Epithelial cell of proximal tubule (primary cell): ENCODE results near the gene TNFRSF14. TPM values are rescaled to one million over a fixed set of nuclear protein-coding genes. Genes with fewer than 3 reads are reported as not detected.

Experiments used
- DNase-seq: peaks from one replicate; pipeline ENCODE4 v3.0.0-alpha.2; 2011; ENCODE audit warnings: low read depth
- H3K4me3 ChIP-seq: 2 replicates; pipeline ENCODE4 v1.5.1; 2011; ENCODE audit warnings: low read depth, mild to moderate bottlenecking, low read length
- total RNA-seq: library from RNA; depleted of rRNA; stranded (reverse); fragments of >200 nt; gene quantifications from 2 replicates; pipeline ENCODE4 v1.2.3, GENCODE V29; 2015
- TF ChIP-seq, protein P1 (sequence below): conservative IDR thresholded peaks from 2 replicates; pipeline ENCODE4 v1.5.1; 2012; ENCODE audit warnings: low read depth, mild to moderate bottlenecking, low read length

TNFRSF14 gene
- total RNA-seq, 1 donor from 2014 or later = 5.8 TPM

DNA sequence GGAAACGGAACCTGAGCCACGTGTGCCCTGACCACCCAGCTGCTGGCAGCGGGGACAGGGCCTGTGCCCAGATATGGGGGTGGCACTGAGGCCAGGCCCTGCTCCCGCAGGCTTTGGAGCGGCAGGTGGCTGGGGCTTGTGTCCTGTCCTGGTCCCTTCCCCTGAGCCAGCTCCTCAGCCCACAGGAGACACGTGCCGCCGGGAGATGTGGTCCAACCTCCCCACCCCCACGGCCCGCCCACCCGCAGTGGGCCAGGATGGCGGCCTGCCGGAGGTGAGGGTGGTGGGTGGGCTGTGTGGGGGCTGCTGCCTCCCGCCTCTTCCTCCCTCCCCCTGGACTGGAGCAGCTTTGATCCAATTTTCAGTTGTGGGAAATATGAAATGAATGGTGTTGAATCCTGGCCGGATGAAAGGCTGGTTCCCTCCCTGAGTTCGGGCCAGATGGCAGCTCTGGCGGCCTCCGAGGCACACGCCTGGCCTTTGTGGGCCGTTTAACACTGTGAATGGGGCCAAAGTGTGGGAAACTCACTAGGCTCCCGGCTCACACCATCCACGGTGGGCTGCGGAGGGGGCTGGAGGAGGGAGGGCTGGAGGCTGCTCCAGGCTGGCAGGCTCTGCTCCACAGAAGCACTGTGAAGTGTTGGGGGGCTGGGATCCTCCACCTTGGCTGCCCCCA is 23.5 kb upstream of the TNFRSF14 start:
- H3K4me3 ChIP-seq = no peak overlapping the region
- TF ChIP-seq, protein P1, sequence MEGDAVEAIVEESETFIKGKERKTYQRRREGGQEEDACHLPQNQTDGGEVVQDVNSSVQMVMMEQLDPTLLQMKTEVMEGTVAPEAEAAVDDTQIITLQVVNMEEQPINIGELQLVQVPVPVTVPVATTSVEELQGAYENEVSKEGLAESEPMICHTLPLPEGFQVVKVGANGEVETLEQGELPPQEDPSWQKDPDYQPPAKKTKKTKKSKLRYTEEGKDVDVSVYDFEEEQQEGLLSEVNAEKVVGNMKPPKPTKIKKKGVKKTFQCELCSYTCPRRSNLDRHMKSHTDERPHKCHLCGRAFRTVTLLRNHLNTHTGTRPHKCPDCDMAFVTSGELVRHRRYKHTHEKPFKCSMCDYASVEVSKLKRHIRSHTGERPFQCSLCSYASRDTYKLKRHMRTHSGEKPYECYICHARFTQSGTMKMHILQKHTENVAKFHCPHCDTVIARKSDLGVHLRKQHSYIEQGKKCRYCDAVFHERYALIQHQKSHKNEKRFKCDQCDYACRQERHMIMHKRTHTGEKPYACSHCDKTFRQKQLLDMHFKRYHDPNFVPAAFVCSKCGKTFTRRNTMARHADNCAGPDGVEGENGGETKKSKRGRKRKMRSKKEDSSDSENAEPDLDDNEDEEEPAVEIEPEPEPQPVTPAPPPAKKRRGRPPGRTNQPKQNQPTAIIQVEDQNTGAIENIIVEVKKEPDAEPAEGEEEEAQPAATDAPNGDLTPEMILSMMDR = no peak
- DNase-seq = no peak

DNA sequence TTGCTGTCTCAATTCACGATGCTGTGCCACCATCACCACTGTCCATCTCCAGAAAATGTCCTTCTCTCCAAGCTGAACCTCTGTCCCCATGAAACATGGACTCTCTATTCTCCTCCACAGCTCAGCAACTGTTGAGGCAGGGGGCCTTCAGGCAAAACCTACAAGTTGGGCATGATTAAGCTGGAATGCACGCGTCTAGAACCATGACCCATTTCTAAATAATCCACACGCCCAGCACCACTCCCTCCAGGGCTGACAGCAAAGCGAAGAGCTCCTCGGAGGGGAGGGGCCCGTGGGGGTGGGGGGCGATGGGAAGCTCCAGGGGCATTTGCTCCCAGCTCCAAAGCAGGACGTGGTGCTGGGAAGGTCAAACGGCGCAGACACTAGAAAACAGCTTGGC is 22.8 kb upstream of the TNFRSF14 start:
- TF ChIP-seq, protein P1 = no peak
- H3K4me3 ChIP-seq = no peak overlapping the region
- no peak for DNase-seq

DNA sequence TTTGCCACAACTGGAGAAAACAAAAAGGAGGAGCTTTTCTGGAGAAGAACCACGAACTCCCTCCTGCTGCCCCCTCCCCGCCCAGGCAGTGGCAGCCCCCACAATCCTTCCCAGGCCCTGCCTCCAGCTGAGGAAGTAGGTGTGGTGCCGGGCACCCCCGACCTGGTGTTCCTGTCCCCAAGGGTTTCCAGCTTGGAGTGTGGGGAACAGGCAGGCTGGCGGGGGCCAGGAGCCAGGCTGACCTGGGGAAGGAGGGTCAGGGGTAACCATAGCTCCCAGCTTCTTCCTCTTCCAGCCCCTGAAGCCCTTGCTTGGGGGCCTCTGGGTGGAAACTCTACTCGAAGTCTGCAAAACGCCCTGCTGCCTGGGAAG is 21.9 kb upstream of the TNFRSF14 start:
- TF ChIP-seq, protein P1 = no peak
- DNase-seq = no peak
- H3K4me3 ChIP-seq = no peak overlapping the region

DNA sequence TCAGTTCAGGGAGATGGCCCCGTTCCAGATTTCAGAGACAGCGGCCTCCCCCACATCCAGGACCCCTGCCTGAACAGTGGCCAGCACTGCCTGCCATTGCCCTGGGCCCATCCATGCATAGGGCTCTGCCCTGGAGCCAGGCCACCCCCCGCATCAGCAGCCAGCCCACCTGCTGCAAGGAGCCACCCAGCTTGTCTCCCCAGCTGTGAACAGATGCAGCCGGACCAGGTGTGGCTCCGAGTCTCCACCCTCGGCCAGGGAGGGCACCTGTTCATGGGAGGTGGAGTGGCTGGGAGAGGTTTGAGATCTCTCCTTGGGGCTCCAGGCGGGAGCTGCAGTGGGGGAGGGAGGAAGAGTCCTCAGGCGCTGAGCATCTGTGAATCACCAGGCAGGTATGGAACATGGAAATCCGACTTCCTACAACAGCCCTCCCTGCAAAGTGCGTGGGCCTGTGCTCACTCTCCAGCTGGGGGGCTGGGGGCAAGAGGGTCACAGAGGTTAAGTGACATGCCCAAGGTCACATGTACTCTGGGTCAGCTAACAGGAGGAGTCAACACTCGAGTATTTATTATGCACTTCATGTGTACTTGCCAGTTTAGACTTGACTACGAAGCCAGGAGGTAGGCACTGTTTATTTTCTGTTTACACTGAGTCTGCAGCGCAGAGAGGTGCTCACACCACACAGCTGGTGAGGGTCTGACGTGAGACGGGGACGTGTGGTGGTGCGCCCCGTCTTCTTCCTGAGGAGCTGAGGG is 21.3 kb upstream of the TNFRSF14 start:
- TF ChIP-seq, protein P1 = no peak
- no peak overlapping the region for H3K4me3 ChIP-seq
- DNase-seq = no peak

DNA sequence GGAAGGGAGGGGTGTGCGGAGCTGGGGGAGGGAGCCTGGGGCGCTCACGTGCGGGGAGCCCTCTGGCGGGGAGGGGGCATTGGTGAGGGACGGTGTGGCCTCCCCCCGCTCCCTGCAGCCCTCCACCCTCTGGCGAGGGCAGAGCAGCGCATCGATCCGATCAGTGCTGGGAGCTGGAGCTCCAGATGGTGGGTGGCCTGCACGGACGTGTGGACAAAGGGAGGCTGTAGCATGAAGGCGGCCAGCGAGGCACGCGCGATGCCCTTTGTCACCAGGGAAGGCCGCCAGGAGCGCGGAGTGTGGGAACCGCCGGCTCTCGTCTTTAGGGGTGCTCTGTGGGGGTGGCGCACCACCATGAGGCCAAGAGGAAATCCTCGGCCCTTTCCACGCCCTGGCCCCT is 20.7 kb upstream of the TNFRSF14 start:
- H3K4me3 ChIP-seq = no peak overlapping the region
- TF ChIP-seq, protein P1 = no peak
- no peak for DNase-seq

DNA sequence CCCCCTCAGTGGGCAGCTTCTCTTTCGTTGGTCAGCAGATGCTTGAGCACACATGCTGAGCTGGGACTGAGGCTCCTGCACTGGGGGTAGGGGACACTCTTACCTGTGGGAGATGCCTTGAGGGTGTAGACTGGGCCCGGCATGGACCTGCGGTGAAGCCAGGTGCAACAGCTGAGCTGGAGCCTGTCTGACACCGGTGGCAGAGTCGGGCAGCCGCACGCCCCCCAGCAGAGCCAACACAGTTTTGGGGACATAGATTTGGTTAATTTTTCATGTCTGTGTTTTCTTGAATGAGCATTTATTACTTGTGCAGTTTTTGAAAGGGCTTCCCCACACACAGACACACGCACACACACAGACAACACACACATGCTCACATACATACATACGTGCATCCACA is 20.2 kb upstream of the TNFRSF14 start:
- TF ChIP-seq, protein P1 = no peak
- DNase-seq = no peak
- no peak overlapping the region for H3K4me3 ChIP-seq

DNA sequence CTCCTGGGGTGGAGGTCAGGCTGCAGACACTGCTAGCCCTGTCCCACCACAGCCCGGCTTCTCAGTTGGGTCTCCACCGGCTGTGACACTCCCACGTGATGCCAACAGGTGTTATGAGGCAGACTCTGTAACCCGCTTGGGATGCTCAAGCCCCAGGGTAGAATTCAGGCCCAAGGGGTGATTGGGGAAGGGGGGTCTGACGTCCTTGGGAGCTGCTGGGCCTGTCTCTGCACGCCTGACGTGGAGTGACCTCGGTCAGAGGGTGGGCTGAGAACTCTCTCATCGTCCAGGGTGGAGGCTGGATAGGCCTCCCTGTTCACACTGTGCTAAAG is 18.4 kb upstream of the TNFRSF14 start:
- DNase-seq = no peak
- no peak overlapping the region for H3K4me3 ChIP-seq
- TF ChIP-seq, protein P1 = no peak
